WI38 (cell line): ENCODE data around the gene DDX28.
"Not testable (repeated sequence)": the region's sequence is repeated elsewhere in the genome, so short reads cannot be mapped to it uniquely, and the experiment has no call there.

Source experiments
- H3K4me3 ChIP-seq: 2 replicates; pipeline ENCODE4 v1.5.1; 2011; ENCODE audit warnings: low read depth, mild to moderate bottlenecking, control low read depth, low read length
- CTCF ChIP-seq: IDR thresholded peaks from 2 replicates; pipeline ENCODE4 v1.5.1; 2012; ENCODE audit warnings: low read depth, mild to moderate bottlenecking, control low read depth, low read length

The DDX28 gene

GRCh38 chr16:67999985-68000384 lies 23.0 kb downstream of the DDX28 start:
- no peak overlapping the region for H3K4me3 ChIP-seq
- no peak for TF ChIP-seq CTCF

GRCh38 chr16:67998779-67999688 lies 24.0 kb downstream of the DDX28 start, which contains the start of gene DPEP2:
Gene DPEP2, minus strand, starts transcription at chr16:67999484. Its CDS starts 6,272 bp downstream, at chr16:67993212.
- not testable (repeated sequence) for H3K4me3 ChIP-seq

GRCh38 chr16:67998231-67998778 lies 24.7 kb downstream of the DDX28 start:
- H3K4me3 ChIP-seq, result not testable (repeated sequence)

- no peak overlapping the region for H3K4me3 ChIP-seq
- TF ChIP-seq CTCF, result no peak
Measured at GRCh38 chr16:67996666-67997065, 26.4 kb downstream of the DDX28 start.

- H3K4me3 ChIP-seq, result no peak overlapping the region
- no peak for TF ChIP-seq CTCF
Measured at GRCh38 chr16:67995423-67995822, 27.6 kb downstream of the DDX28 start.

GRCh38 chr16:67994040-67994408 lies 29.0 kb downstream of the DDX28 start:
- not testable (repeated sequence) for H3K4me3 ChIP-seq

- peak; percentile 82 for TF ChIP-seq CTCF
- H3K4me3 ChIP-seq, result no peak overlapping the region
Measured at GRCh38 chr16:67993207-67994039, 29.6 kb downstream of the DDX28 start.

- TF ChIP-seq CTCF, result no peak
- no peak overlapping the region for H3K4me3 ChIP-seq
Measured at GRCh38 chr16:67992661-67993206, 30.3 kb downstream of the DDX28 start.
